Erythroblast (primary cell): Measurements from ENCODE around the gene UVSSA.

Experiments
- DNase-seq, 2 experiments: peaks; one replicate each; lab custom pipeline; 2025; lab: John Stamatoyannopoulos, UW
- GATA1 ChIP-seq: IDR thresholded peaks from 2 replicates; pipeline ENCODE4 v1.6.1; 2011; ENCODE audit warnings: low read depth, mild to moderate bottlenecking, control low read depth, low read length, moderate library complexity
- POLR2A ChIP-seq: IDR thresholded peaks from 2 replicates; pipeline ENCODE4 v1.6.1; 2011; ENCODE audit warnings: mild to moderate bottlenecking, low read length

Gene UVSSA

DNA sequence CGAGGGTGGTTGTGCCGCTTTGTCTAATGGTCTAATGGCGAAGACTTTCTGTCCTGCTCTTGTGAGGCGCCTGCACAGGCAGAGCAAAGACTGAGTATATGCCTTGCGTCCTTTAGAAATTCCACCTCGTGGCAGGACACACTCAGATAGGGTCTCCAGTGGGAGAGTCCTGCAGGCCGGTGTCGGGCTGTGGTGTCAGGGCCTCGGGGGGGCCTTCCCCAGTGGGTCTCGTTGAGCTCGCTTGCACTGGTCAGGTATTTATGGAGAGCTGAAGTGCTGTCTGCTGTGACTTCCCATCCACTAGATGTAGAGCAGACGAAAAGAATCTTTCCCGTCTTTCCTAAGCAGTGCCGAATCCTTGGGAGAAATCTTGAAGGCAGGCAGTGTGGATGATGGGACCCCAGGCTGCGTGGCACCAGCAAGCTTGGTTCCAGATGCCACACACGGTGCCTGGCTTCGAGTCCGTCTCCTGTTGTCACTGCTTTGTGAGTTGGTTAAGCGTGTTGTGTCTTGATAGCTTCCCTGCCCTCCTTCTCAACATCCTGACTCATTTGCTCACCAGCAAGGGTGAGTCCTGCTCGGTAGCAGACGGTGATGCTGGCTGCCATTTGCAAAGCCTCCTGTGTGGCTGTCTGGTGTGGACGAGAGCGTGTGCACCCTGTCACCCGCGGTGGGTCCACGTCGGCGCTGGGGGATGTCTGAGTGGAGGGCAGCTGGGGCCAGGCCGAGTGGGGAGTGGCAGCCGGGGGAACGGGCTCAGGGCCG is 36.8 kb upstream of the UVSSA start:
- TF ChIP-seq GATA1 (no peak), POLR2A (no peak)
- no peak for DNase-seq

DNA sequence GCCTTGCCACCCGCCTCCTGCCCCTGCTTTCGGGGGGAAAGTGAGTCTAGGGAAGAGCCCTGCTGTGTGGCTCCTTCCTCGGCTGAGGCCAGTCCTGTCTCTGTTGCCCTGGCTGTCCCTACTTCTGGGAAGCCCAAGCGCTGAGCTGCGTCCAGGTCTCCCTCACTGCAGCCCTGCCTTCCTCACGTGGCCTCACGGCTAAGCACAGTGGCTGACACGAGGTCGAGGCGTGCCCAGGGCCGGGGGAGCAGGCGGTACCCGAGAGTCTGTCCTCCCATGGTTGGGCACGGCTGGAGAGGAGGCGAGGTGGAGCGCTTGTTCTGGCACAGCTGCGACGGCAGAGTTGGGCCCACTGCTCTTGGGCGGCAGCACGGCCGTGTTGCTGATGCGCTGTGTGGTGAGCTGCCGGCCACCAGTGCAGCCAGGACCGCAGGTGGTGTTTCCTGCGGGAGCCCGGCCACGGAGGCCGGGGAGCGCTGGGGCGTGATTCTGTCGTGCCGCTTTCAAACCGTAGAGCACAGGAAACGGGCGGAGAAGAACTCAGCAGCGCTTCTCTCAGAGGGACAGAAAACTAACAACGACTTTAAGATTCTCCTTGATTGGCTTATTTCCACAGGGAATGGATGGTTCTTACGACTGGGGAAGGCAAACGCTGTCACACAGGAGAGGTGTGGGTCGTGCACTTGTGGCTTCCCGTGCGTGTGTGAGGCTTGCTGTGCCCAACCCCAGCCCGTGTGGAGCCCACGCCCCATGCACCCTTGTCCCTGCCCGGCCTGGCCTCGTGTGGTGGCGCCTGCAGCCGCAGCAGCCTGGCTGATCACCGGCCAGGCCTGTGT is 36.0 kb upstream of the UVSSA start:
- TF ChIP-seq GATA1: no peak
- no peak for TF ChIP-seq POLR2A
- DNase-seq: no peak

DNA sequence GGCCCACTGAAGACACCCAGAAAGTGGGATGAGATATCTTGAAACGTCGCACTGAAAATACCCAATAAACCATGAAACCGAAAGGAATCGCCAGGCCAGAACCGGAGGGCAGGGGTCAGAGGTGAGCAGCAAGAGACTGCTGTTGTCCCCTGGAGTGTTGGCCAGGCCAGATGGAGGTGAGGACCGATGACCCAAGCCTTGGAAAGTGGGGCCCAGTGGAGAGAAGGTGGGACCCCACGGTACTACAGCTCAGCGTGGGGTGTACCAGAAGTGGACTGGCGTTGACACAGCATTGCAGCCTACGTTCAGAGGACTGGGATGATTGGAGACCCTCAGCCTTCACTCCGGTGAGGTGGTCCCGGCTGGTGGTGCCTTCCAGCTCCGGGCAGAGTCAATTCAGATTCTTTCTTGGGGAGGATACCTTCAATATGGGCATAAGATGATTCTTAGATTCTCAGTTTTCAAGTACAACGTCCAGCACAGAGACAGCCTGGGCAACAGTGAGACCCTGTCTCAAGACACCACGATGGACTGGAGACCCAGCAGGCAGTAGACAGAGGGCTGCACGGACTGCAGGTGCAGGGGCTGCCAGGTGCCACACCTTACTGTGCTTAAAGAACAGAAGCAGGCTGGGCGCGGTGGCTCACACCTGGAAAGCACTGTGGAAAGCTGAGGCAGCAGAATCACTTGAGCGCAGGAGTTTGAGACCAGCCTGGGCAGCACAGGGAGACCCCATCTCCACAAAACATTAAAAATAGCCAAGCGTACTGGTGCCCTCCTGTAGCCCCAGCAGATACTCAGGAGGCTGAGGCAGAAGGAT is 34.0 kb upstream of the UVSSA start:
- DNase-seq: no peak
- no peak for TF ChIP-seq POLR2A
- no peak for TF ChIP-seq GATA1

DNA sequence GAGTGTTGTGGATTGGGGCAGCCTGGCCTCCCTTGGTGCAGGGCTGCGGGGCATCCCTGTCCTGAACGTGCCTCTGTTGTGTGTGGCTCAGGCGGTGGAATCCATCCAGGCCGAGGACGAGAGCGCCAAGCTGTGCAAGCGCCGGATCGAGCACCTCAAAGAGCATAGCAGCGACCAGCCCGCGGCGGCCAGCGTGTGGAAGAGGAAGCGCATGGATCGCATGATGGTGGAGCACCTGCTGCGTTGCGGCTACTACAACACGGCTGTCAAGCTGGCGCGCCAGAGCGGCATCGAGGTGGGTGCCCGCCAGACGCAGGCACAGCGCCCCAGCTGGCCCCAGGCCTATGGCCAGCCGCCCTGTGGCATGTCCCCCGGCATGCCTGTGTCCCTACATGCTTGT is 31.7 kb upstream of the UVSSA start:
- TF ChIP-seq GATA1: no peak
- no peak for TF ChIP-seq POLR2A
- no peak for DNase-seq

DNA sequence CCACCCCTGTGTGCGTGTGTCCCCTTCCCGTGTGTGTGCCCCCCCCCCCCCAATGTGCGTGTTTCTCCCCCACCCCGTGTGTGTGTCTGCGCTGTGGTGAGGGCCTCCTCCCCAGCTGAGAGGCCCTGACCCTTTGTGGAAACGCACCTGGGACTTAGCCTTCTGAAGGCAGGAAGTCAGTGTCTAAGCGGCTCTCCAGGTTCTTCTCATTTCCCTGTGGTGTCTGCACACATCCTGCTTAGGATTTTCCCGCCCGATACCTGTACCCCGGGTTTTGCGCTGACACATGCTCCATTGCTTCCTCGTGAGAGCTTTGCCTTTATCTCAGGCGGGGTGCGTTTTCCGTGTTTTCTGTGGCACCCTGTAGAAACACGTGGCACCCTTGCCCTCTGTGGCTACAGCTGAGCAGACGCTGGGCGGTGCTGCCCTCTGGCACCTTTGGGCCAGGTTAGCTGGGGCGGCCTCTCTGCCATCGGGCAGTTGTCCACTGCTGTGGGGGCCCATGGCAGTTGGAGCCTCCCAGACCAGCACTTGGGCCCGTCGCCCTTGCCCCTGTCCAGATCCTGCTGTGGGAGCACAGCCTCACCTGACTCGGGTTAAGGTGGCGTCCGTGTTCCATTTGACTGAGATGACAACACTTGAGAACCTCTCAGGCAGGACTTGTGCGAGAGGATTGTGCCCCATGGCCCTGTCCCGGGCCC is 31.0 kb upstream of the UVSSA start:
- TF ChIP-seq POLR2A: no peak
- TF ChIP-seq GATA1: no peak
- no peak for DNase-seq

DNA sequence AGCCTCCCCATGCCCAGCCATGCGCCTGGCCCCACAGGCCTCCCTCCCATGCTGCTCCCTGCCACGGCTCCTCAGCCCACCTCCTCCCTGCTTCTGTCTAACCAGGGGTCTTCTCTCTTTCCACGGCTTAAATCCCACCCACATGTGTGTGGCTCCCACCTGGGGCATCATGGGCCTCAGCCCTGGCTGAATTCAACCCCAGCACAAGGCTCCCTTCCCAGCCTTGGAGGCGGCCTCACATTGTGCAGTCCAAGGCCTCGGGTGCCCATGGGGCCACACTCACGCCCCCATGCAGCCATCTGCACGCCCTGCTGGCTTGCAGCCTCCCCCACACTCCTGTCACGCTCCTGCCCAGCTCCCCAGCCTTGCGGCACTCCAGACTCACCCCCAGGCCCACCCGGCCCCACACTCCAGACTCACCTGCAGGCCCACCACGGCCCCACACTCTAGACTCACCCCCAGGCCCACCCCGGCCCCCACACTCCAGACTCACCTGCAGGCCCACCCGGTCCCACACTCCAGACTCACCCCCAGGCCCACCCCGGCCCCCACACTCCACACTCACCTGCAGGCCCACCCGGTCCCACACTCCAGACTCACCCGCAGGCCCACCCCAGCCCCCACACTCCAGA is 30.4 kb upstream of the UVSSA start:
- no peak for DNase-seq
- TF ChIP-seq POLR2A (no peak), GATA1 (no peak)

DNA sequence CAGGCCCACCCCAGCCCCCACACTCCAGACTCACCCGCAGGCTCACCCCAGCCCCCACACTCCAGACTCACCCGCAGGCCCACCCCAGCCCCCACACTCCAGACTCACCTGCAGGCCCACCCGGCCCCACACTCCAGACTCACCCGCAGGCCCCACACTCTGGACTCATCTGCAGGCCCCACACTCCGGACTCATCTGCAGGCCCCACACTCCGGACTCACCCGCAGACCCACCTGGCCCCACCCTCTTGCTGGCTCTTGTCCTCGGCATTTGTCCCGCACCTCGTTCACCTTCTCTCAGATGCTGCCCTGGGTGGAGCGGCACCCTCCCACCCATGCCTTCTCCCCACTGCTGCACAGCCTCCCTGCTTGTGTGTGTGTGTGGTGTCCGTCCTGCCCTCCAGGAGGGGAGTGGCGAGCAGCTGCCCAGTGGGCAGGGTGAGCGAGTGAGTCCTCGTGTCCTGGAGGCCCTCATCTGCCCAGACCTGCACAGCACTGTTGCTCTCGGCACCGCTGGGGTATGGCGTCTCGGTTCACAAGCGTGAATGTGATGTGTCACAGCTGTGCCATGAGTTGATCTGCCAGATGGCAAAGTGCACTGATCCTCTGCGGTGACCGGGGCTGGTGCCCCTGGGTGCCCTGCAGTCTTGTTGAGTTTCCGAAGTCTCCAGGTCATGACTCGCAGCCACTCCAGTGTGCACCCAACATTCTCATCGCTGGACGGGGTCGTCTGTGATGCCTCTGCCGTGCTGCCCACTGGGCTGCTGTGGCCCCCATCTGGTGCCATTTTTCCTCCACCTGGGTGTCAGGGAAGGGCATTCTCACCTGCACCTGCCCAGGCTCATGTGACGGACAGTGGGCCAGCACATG is 29.6 kb upstream of the UVSSA start:
- TF ChIP-seq GATA1: no peak
- no peak for DNase-seq

DNA sequence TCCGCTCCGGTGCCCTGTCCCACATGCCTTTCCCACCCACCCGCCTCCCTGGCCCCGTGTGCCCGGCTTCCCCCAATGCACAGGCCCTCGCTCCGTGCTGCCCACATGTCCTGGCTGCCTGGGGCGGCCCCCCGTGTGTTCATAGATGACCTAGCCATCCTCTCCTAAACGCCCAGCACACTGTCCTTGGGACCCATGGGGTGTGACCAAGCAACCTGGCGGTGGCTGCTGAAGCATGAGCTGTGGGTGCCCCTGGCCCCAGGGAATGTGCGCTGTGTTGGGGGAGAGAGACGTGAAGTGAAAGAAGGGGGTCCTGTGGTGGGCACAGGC is 29.0 kb upstream of the UVSSA start:
- DNase-seq: no peak

DNA sequence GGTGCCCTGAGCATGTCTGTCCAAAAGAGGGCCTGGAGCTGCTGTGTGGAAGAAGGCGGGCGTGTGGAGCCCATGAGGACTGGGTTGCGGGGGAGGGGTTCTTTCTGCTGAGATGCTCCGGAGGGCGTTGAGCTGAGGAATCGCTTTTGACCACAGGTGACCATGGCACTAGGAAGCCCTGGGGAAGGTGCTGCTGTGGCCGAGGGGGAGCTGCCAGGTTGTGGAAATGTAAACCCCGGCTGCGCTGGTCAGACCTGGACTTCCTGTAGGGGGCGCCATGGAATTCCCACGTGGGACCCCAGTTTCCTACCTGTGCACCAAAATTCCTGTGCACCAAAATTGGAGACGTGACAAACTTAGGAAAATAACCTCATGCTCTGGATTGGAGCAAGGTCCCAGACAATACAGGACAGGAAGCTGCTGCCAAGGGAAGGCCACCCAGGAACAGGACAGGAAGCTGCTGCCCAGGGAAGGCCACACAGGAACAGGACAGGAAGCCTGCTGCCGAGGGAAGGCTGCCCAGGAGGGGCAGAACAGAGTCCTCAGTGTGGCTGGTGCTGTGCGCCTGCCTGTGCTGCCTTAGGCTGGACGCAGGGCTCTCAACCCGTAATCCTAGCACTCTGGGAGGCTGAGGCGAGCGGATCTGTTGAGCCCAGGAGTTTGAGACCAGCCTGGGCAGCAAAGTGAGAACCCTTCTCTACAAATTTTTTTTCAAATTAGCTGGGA is 28.4 kb upstream of the UVSSA start:
- TF ChIP-seq GATA1 (no peak), POLR2A (no peak)

More for the DNA sequence above, 29.0 kb upstream of the UVSSA start:
- TF ChIP-seq GATA1 (no peak), POLR2A (no peak)

DNA sequence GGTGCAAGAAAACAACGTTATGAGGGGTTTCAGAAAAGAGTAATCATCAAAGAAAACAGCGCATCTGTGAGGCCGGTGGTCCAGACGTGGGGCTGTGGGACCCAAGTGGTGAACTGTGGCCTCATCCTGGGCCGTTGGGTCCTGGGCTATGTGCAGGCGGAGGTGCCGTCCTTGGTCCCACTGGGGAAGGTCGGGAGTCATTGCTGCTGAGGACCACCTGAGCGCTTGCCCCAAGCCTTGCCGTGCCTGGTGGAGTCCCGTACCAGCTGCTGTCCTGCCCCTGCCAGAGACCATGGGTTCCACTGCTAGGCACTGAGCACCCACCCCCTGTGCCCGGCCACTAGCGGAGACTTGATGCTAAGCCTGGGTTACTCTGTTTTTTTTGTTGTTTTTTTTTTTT is 25.5 kb upstream of the UVSSA start:
- no peak for TF ChIP-seq POLR2A
- TF ChIP-seq GATA1: no peak
- no peak for DNase-seq

More for the DNA sequence above, 28.4 kb upstream of the UVSSA start:
- peak in 1 of 2 experiments; percentile 35 for DNase-seq

DNA sequence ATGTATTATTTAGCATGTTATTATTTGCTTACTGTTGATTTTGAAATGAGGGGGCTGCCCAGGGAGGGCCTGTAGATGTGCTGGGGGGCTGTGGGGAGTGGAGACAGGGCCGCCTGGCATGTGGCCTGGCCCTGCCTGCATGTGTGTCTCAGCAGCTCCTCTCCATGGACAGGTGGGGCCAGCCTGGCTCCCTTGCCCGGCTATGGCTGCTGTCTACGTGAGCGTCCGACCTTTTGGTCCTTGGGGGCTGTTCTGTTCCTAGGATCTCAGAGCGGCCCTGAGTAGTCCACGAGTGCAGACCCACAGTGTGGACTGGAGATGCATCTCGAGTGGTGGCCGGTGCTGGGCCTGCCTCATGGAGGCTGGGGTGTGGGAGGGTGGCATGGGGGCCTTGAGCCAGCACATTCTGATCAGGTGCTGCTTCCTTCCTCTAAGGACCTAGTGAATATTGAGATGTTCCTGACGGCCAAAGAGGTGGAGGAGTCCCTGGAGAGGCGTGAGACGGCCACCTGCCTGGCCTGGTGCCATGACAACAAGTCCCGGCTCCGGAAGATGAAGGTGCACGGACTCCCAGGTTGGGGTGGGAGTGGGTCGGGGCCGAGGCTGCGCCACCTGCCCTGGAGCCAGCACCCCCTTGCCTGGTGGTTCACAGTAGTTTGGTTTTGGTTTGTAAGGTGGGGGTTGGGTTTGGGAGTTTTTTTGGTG is 24.9 kb upstream of the UVSSA start:
- TF ChIP-seq GATA1 (no peak), POLR2A (no peak)
- no peak for DNase-seq
